Placental pericyte (primary cell): ENCODE measurements around the gene ZMPSTE24. TPM values are rescaled to one million over a fixed set of nuclear protein-coding genes. Genes with fewer than 3 reads are reported as not detected.

Experiments
- total RNA-seq: library from RNA; depleted of rRNA; stranded (reverse); fragments of >200 nt; gene quantifications from 2 replicates; pipeline ENCODE4 v1.2.3, GENCODE V29; 2012

The ZMPSTE24 gene
- 48.4 and 119 TPM in 2 replicates for total RNA-seq

GRCh38 chr1:40257688-40258444, at the start of gene ZMPSTE24:
TSS of gene ZMPSTE24 (plus strand) at chr1:40258236. CDS start at chr1:40258272, 36 bp downstream.

GRCh38 chr1:40247655-40248054, 10.4 kb upstream of the ZMPSTE24 start, which contains the start of gene TMCO2:
TSS of gene TMCO2 (plus strand) at chr1:40247937. CDS start at chr1:40247994, 57 bp downstream.

GRCh38 chr1:40316595-40317393, 58.8 kb downstream of the ZMPSTE24 start, which contains the start of gene COL9A2:
TSS of gene COL9A2 (minus strand) at chr1:40317286. CDS start at chr1:40317197, 89 bp downstream.

Other genes with a start within 250 kb of the ZMPSTE24 start
- 468 and 1,100 TPM in 2 replicates for gene CAP1, start 217.5 kb upstream of the ZMPSTE24 start, total RNA-seq
- gene PPT1, start 161.0 kb upstream of the ZMPSTE24 start, total RNA-seq = 37.0 and 50.5 TPM in 2 replicates
- gene RLF, start 96.8 kb upstream of the ZMPSTE24 start, total RNA-seq = 15.1 and 22.2 TPM in 2 replicates
- gene TMCO2, start 10.3 kb upstream of the ZMPSTE24 start, total RNA-seq = not detected in 2 replicates
- 0.14 and 1.8 TPM in 2 replicates for gene COL9A2, start 59.0 kb downstream of the ZMPSTE24 start, total RNA-seq
- 15.5 and 63.1 TPM in 2 replicates for gene SMAP2, start 115.5 kb downstream of the ZMPSTE24 start, total RNA-seq
- 3.5 and 13.2 TPM in 2 replicates for gene ZFP69B, start 192.2 kb downstream of the ZMPSTE24 start, total RNA-seq
- gene ZFP69, start 219.1 kb downstream of the ZMPSTE24 start, total RNA-seq = 1.3 and 4.0 TPM in 2 replicates